ENCODE results near the gene MRPL23. TPM values are rescaled to one million over a fixed set of nuclear protein-coding genes. Genes with fewer than 3 reads are reported as not detected.

MRPL23 gene
- total RNA-seq, 2 donors from 2014 or later = 69.9 to 109 TPM

- H3K9ac ChIP-seq (ENCODE audit: extremely low read depth, low read length, poor library complexity, severe bottlenecking) = no peak overlapping the region
- peak; percentile 10 for DNase-seq
- no peak for TF ChIP-seq CTCF (conservative IDR thresholded peaks at IDR 0.05)
- H3K4me1 ChIP-seq (ENCODE audit: control insufficient read depth, insufficient read depth, low read length) = no peaks in the 10 kb centered on the region
- H3K4me3 Mint-ChIP-seq = no peak overlapping the region
- H3K27me3 Mint-ChIP-seq (ENCODE audit: insufficient read depth) = no peaks in the 10 kb centered on the region
- H3K36me3 ChIP-seq (ENCODE audit: control insufficient read depth, insufficient read depth, low read length) = no peaks in the 10 kb centered on the region
- H3K27ac Mint-ChIP-seq = no peak overlapping the region
- no peak overlapping the region for H3K27ac ChIP-seq (ENCODE audit: low read depth, low read length)
- H3K36me3 Mint-ChIP-seq (ENCODE audit: low read depth) = no peaks in the 10 kb centered on the region
- no peak overlapping the region for H3K4me3 ChIP-seq (ENCODE audit: low read length)
- H3K9me3 Mint-ChIP-seq = no peaks in the 10 kb centered on the region
- H3K27me3 ChIP-seq (ENCODE audit: control insufficient read depth, insufficient read depth, low read length, poor library complexity, severe bottlenecking) = no peaks in the 10 kb centered on the region
- H3K9me3 ChIP-seq (ENCODE audit: control insufficient read depth, low read length) = no peaks in the 10 kb centered on the region
- 71% methylated on average over 6 of the region's 24 CpGs; no CpG with 5 or more reads in 1 of the 2 experiments for WGBS, 2 experiments (ENCODE audit: insufficient coverage in 1 of 2, insufficient read length in 1 of 2)
- no peaks in the 10 kb centered on the region for H3K4me1 Mint-ChIP-seq
Observed at GRCh38 chr11:1988667-1989317, 41.7 kb downstream of the MRPL23 start.

- Histone ChIP-seq H3K27ac (ENCODE audit: low read depth, low read length) (no peak overlapping the region), H3K36me3 (ENCODE audit: control insufficient read depth, insufficient read depth, low read length) (no peaks in the 10 kb centered on the region), H3K4me3 (ENCODE audit: low read length) (no peak overlapping the region), H3K4me1 (ENCODE audit: control insufficient read depth, insufficient read depth, low read length) (no peaks in the 10 kb centered on the region), H3K9me3 (ENCODE audit: control insufficient read depth, low read length) (no peaks in the 10 kb centered on the region), H3K9ac (ENCODE audit: extremely low read depth, low read length, poor library complexity, severe bottlenecking) (no peak overlapping the region), H3K27me3 (ENCODE audit: control insufficient read depth, insufficient read depth, low read length, poor library complexity, severe bottlenecking) (no peaks in the 10 kb centered on the region)
- Mint-ChIP-seq H3K4me1 (no peaks in the 10 kb centered on the region), H3K9me3 (no peaks in the 10 kb centered on the region), H3K27me3 (ENCODE audit: insufficient read depth) (no peaks in the 10 kb centered on the region), H3K36me3 (ENCODE audit: low read depth) (no peaks in the 10 kb centered on the region), H3K4me3 (no peak overlapping the region), H3K27ac (no peak overlapping the region)
- WGBS, 2 experiments (ENCODE audit: insufficient coverage in 1 of 2, insufficient read length in 1 of 2) = no CpG with 5 or more reads among the region's 15 CpGs
- DNase-seq = no peak
- TF ChIP-seq CTCF (conservative IDR thresholded peaks at IDR 0.05) = no peak
Observed at GRCh38 chr11:1989953-1990352, 42.8 kb downstream of the MRPL23 start.

- H3K36me3 Mint-ChIP-seq (ENCODE audit: low read depth) = no peaks in the 10 kb centered on the region
- Histone ChIP-seq H3K36me3 (ENCODE audit: control insufficient read depth, insufficient read depth, low read length) (no peaks in the 10 kb centered on the region), H3K27me3 (ENCODE audit: control insufficient read depth, insufficient read depth, low read length, poor library complexity, severe bottlenecking) (no peaks in the 10 kb centered on the region), H3K27ac (ENCODE audit: low read depth, low read length) (no peak overlapping the region), H3K4me1 (ENCODE audit: control insufficient read depth, insufficient read depth, low read length) (no peaks in the 10 kb centered on the region), H3K9me3 (ENCODE audit: control insufficient read depth, low read length) (no peaks in the 10 kb centered on the region), H3K9ac (ENCODE audit: extremely low read depth, low read length, poor library complexity, severe bottlenecking) (no peak overlapping the region), H3K4me3 (ENCODE audit: low read length) (no peak overlapping the region)
- no peak overlapping the region for H3K27ac Mint-ChIP-seq
- TF ChIP-seq CTCF (conservative IDR thresholded peaks at IDR 0.05) = no peak
- H3K4me3 Mint-ChIP-seq = no peak overlapping the region
- no CpG with 5 or more reads among the region's 29 CpGs for WGBS, 2 experiments (ENCODE audit: insufficient coverage in 1 of 2, insufficient read length in 1 of 2)
- H3K4me1 Mint-ChIP-seq = no peaks in the 10 kb centered on the region
- no peak for DNase-seq
- no peaks in the 10 kb centered on the region for H3K9me3 Mint-ChIP-seq
- H3K27me3 Mint-ChIP-seq (ENCODE audit: insufficient read depth) = no peaks in the 10 kb centered on the region
Observed at GRCh38 chr11:1990872-1991578, 43.9 kb downstream of the MRPL23 start.
